CD4-positive, alpha-beta T cell (primary cell): ENCODE results near the gene IP6K3. TPM values are rescaled to one million over a fixed set of nuclear protein-coding genes. Genes with fewer than 3 reads are reported as not detected.

ENCODE experiments used
- ATAC-seq: fragments of 200-7000 bp; cut with Tn5 transposase; one replicate; pipeline ENCODE4 v1.10.0; 2022; ENCODE audit warnings: mild to moderate bottlenecking; ENCODE audit not compliant: poor library complexity
- CTCF ChIA-PET: fragments of 350-600 bp; sonication (Branson Sonifier 250); formaldehyde crosslinking; loops from one replicate; lab custom pipeline; 2021; ENCODE audit warnings: antibody characterized with exemption, inconsistent platforms; lab: Charles Lee
- POLR2A ChIA-PET: fragments of 350-600 bp; sonication (Branson Sonifier 250); formaldehyde crosslinking; loops from one replicate; lab custom pipeline; 2021; ENCODE audit warnings: antibody characterized with exemption, inconsistent platforms; lab: Charles Lee
- DNase-seq, 14 experiments: peaks; one replicate each; pipeline ENCODE4 v3.0.0-alpha.2; 2013 to 2020; ENCODE audit warnings: mixed read lengths in 2 of 14
- H3K27ac ChIP-seq, 2 donors: one replicate each; pipeline versions ENCODE4 v1.5.1 to v1.7.0; 2013; ENCODE audit warnings: low read length in 2 of 2, low read depth in 1 of 2, mild to moderate bottlenecking in 1 of 2
- H3K27me3 ChIP-seq, 2 experiments: 1 replicate in 1 of 2; 2 replicates in 1 of 2; pipeline versions ENCODE4 v1.6.1 to v1.7.0; 2013; ENCODE audit warnings: low read length in 2 of 2, control low read depth in 1 of 2, mild to moderate bottlenecking in 1 of 2, moderate library complexity in 1 of 2; ENCODE audit not compliant: insufficient read depth in 2 of 2, control insufficient read depth in 1 of 2
- H3K36me3 ChIP-seq: one replicate; pipeline ENCODE4 v1.6.1; 2013; ENCODE audit warnings: low read length, control low read depth; ENCODE audit not compliant: insufficient read depth
- H3K4me1 ChIP-seq: one replicate; pipeline ENCODE4 v1.6.1; 2013; ENCODE audit warnings: low read length, control low read depth; ENCODE audit not compliant: insufficient read depth
- H3K4me3 ChIP-seq: one replicate; pipeline ENCODE4 v1.5.1; 2013; ENCODE audit warnings: mild to moderate bottlenecking, low read length, moderate library complexity
- H3K9me3 ChIP-seq, 2 experiments: 1 replicate in 1 of 2; 2 replicates in 1 of 2; pipeline versions ENCODE4 v1.6.1 to v1.7.0; 2013; ENCODE audit warnings: low read length in 2 of 2, mild to moderate bottlenecking in 2 of 2, control low read depth in 1 of 2, moderate library complexity in 1 of 2; ENCODE audit not compliant: control insufficient read depth in 1 of 2, insufficient read depth in 1 of 2
- H3K27ac Mint-ChIP-seq: one replicate; pipeline ENCODE4 v1.8.0; 2020; ENCODE audit warnings: mixed read lengths
- H3K27me3 Mint-ChIP-seq: one replicate; pipeline ENCODE4 v1.8.0; 2021; ENCODE audit warnings: mixed read lengths
- H3K36me3 Mint-ChIP-seq: one replicate; pipeline ENCODE4 v1.8.0; 2021; ENCODE audit warnings: low read depth, mixed read lengths
- H3K4me1 Mint-ChIP-seq: one replicate; pipeline ENCODE4 v1.8.0; 2021; ENCODE audit warnings: low read depth, mixed read lengths
- H3K4me3 Mint-ChIP-seq: one replicate; pipeline ENCODE4 v1.8.0; 2020; ENCODE audit warnings: mild to moderate bottlenecking, mixed read lengths
- H3K9me3 Mint-ChIP-seq: one replicate; pipeline ENCODE4 v1.8.0; 2020; ENCODE audit warnings: mixed read lengths
- intact Hi-C, 2 experiments: fragments of 100-400 bp; cut with DNase I in 1 of 2; cut with micrococcal nuclease in 1 of 2; formaldehyde crosslinking; loops; one replicate each; pipeline versions ENCODE4 v1.15.1 to v1.9.0; 2023 to 2025; cut with DNase I, micrococcal nuclease
- total RNA-seq, 174 experiments: library from RNA in 2 of 174; stranded (reverse) in 2 of 174; gene quantifications; one replicate each; pipeline ENCODE4 v1.2.3 and lab custom pipeline; 2021 to 2026
- TF ChIP-seq, protein P1 (sequence below): fragments of 200-600 bp; IDR thresholded peaks from one replicate; pipeline ENCODE4 v1.8.0; 2022; ENCODE audit warnings: antibody characterized with exemption, mild to moderate bottlenecking

Gene IP6K3
- total RNA-seq, 2 experiments from 2014 or later: not detected

DNA sequence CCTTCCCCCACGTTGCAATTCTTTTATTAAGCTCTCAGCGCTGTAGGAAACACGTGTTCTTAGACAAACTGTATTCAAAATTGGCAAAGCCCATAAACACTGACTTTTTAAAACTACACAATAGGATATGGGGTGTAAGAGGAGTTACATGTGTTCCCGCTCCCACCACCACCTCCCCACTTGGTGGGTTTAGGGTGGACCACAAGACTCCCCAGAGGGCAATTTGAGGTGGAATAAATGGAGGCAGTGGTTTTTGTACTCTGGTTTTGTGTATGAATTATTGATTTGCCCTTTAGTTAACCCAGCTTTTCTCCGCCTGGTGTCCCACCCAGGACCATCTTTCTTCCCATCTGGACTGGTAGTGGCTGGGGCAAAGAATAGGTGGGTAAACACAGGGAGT is 38.9 kb downstream of the IP6K3 start:
- TF ChIP-seq, protein P1, sequence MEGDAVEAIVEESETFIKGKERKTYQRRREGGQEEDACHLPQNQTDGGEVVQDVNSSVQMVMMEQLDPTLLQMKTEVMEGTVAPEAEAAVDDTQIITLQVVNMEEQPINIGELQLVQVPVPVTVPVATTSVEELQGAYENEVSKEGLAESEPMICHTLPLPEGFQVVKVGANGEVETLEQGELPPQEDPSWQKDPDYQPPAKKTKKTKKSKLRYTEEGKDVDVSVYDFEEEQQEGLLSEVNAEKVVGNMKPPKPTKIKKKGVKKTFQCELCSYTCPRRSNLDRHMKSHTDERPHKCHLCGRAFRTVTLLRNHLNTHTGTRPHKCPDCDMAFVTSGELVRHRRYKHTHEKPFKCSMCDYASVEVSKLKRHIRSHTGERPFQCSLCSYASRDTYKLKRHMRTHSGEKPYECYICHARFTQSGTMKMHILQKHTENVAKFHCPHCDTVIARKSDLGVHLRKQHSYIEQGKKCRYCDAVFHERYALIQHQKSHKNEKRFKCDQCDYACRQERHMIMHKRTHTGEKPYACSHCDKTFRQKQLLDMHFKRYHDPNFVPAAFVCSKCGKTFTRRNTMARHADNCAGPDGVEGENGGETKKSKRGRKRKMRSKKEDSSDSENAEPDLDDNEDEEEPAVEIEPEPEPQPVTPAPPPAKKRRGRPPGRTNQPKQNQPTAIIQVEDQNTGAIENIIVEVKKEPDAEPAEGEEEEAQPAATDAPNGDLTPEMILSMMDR: no peak
- Mint-ChIP-seq H3K4me3 (no peak overlapping the region), H3K36me3 (peaks cover 34% of the 10 kb centered on the region), H3K9me3 (no peaks in the 10 kb centered on the region), H3K27me3 (no peaks in the 10 kb centered on the region), H3K27ac (no peak overlapping the region), H3K4me1 (peaks cover 38% of the 10 kb centered on the region)
- CTCF ChIA-PET: no interaction called here
- ATAC-seq: no peak
- DNase-seq: no peak
- no peaks in the 10 kb centered on the region for H3K36me3 ChIP-seq
- no peaks in the 10 kb centered on the region for H3K27me3 ChIP-seq
- POLR2A ChIA-PET: no interaction called here
- no peak overlapping the region for H3K4me3 ChIP-seq
- H3K9me3 ChIP-seq: no peaks in the 10 kb centered on the region
- intact Hi-C loops: no loop called here
- H3K27ac ChIP-seq: no peak overlapping the region
- H3K4me1 ChIP-seq: peaks cover 27% of the 10 kb centered on the region

DNA sequence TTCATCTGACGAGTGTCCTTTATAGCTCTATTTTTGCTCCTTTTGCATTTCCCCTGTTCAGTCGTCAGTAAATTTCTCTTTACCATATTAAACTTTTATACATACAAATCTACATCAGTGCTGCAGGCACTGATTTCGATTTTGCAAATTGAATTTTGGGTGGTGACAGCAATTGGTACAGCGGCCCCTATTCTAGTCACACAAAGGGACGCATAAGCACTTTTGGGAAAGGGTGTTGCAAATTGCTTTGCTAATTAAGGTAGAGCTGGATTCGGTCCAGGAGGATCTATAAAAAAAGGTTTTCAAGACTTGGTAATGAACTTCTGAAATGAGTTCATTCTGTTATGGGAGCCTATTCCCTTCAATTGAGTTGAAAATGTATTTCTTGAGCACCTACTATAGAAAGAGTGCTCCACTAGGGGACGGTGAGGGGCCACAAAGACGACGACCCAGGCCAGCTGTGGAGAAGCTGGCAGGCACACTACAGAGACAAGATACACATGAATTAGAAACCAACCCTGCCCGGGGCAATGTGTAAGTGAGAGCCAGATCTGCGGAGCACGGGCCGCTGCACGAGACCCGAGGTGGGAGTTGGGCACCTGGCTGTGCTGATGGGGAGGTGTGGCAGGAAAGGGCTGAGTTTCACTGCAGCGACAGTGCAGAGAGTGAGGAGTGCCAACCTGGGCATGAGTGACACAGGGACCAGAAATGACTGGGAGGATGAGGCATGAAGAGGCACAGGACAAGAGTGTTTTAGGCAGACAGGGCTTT is 40.6 kb downstream of the IP6K3 start:
- Histone ChIP-seq H3K4me3 (no peak overlapping the region), H3K27ac (no peak overlapping the region), H3K9me3 (no peaks in the 10 kb centered on the region), H3K27me3 (no peaks in the 10 kb centered on the region), H3K36me3 (no peaks in the 10 kb centered on the region), H3K4me1 (peaks cover 19% of the 10 kb centered on the region)
- TF ChIP-seq, protein P1: no peak
- H3K4me3 Mint-ChIP-seq: peak overlapping the region; percentile 46
- H3K9me3 Mint-ChIP-seq: no peaks in the 10 kb centered on the region
- peaks cover 28% of the 10 kb centered on the region for H3K4me1 Mint-ChIP-seq
- no peak for DNase-seq
- no peaks in the 10 kb centered on the region for H3K27me3 Mint-ChIP-seq
- ATAC-seq: no peak
- no peak overlapping the region for H3K27ac Mint-ChIP-seq
- ChIA-PET CTCF (interaction anchor here (1.1 kb wide), 1 partner anchor 126 kb away, joined by 3 read pairs; the partner anchor contains the start of gene BAK1), POLR2A (no interaction called here)
- intact Hi-C loops: no loop called here
- H3K36me3 Mint-ChIP-seq: peaks cover 29% of the 10 kb centered on the region

DNA sequence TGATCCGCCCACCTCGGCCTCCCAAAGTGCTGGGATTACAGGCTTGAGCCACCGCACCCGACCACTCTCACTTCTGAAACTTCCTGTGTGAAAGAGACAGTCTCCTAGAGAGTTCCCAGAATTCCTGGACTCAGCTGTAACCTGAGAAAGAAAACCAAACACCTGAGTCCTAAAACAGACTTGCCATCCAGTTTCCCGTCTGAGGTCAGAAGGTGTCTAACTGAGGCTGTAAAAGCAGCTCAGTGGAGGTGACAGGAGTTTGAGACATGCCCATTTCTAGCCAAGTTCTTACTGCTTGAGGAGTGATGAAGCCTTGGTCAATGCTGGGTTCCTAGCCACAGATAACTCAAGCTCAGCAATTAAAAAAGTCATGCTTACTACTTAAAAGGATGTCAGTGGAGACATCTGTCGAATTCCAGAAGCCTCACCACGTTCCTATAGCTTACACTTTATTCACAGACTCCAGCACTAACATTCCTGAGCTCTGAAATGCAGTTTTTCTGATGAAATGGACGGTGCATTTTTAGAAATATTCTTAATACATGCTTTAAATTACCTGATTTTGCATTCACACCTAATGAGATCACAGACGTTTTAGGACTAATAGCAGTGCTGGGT is 41.3 kb downstream of the IP6K3 start:
- intact Hi-C loops: no loop called here
- Mint-ChIP-seq H3K4me1 (peaks cover 25% of the 10 kb centered on the region), H3K36me3 (peaks cover 27% of the 10 kb centered on the region), H3K27ac (no peak overlapping the region), H3K4me3 (no peak overlapping the region), H3K9me3 (no peaks in the 10 kb centered on the region), H3K27me3 (no peaks in the 10 kb centered on the region)
- no peak for DNase-seq
- Histone ChIP-seq H3K27me3 (no peaks in the 10 kb centered on the region), H3K9me3 (no peaks in the 10 kb centered on the region), H3K4me3 (no peak overlapping the region), H3K4me1 (peaks cover 14% of the 10 kb centered on the region), H3K36me3 (no peaks in the 10 kb centered on the region), H3K27ac (no peak overlapping the region)
- ChIA-PET CTCF (interaction anchor here (1.1 kb wide), 1 partner anchor 125 kb away, joined by 3 read pairs; the partner anchor contains the start of gene BAK1), POLR2A (no interaction called here)
- TF ChIP-seq, protein P1: no peak
- ATAC-seq: no peak
